ENCODE results near the gene TRIM47. TPM values are rescaled to one million over a fixed set of nuclear protein-coding genes. Genes with fewer than 3 reads are reported as not detected.

TRIM47 gene
- polyA plus RNA-seq, 4 donors = 6.1 to 18.1 (median 6.7) TPM

GRCh38 chr17:75834279-75834920 lies 44.0 kb downstream of the TRIM47 start:
- no peak for DNase-seq (ENCODE audit: low read depth in 4 of 4, low spot score in 3 of 4)

DNA sequence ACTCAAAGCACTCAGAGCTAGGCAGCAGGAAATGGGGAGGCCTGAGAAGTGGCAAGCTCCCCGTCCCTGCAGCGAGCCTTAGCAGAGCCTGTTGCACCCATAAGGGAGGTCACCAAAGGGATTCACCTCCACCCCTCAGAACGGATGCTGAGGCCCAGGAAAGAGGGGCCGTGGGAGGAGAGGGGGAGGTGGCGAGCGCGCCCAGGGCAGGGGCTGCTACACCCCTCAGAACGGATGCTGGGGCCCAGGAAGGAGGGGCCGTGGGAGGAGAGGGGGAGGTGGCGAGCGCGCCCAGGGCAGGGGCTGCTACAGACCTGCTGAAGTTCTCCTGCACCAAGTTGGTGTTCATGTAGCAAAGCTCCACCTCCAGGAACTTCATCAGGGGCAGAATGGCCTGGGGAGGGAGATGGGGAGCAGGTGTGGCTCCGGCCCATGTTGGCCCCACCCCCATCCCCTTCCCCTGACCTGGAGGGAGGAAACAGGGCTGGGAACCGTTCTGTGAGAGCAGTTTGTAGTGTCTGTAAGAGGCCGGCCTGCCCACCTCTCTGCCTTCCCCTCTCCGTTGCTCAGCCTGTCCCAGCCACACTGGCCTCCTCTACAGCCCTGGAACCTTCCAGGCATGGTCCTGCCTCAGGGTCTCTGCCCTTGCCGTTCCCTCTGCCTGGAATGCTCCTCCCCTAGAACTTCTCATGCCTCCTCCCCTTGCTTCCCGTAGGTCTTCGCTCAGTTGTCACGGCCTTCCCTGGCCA lies 45.6 kb downstream of the TRIM47 start:
- no peak for DNase-seq (ENCODE audit: low read depth in 4 of 4, low spot score in 3 of 4)

DNA sequence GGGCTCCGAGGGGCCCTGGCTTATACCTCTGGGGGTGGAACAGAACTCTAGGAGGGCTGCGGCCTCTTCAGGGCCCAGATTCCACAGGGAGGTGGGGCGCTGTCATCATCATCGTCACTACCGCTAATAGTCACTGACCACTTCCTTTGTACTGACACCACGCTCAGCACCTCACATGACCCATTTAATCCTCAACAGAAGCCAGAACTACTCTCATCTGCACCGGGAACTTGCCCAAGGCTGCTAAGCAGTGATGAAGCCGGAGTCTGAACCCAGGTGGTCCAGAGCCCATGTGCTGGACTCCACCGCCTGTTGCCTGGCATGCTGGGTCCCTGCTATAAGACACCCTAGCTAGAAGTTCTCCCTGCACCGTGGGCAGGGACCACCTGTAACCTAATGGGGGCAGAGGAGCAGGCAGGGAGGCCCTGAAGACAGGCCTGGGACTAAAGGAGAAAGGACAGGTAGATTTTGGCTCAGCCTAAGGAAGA lies 46.2 kb downstream of the TRIM47 start:
- DNase-seq (ENCODE audit: low read depth in 4 of 4, low spot score in 3 of 4) = no peak

- no peak for DNase-seq (ENCODE audit: low read depth in 4 of 4, low spot score in 3 of 4)
Observed at GRCh38 chr17:75831032-75831571, 47.3 kb downstream of the TRIM47 start.

DNA sequence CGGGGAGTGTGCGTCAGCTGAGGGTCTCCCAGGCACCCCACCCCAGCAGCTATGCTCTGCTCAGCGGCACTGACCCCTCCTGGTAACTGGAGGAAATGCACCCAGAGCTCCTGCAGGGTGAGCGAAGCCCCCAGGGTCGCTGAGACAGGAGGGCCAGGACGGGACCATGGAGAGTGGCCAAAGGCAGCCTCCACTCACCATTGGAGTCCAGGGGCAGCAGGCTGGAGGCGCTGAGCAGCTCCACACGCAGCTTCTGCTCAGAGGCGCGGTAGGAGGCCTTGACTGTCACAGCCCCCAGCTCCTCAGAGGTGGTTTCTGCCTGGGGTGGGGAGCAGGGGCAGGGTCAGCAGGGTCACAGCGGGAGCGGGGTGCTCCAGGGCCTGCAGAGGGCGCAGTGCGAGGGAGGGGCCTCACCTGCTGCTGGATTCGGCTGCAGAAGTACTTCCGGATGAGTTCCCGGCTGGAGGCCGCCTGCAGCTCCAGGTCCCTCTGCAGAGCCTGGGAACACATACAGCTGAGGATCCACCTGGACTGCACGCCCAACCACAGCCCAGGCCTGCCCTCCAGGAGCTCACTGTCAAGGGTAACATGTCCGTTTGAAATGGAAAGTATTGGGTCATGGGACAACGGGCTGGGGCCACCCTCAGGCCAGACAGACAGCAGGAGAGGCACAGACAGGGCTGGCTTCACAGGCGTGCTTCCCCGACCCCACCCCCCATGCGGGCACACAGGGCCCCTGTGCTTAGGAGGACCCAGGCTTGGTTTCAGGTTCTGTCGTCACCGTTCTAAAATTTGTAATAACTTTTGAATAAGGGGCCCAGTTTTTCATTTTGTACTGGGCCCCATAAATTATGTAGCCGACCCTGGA lies 48.0 kb downstream of the TRIM47 start:
- no peak for DNase-seq (ENCODE audit: low read depth in 4 of 4, low spot score in 3 of 4)

GRCh38 chr17:75829747-75830146 lies 48.6 kb downstream of the TRIM47 start:
- no peak for DNase-seq (ENCODE audit: low read depth in 4 of 4, low spot score in 3 of 4)

- no peak for DNase-seq (ENCODE audit: low read depth in 4 of 4, low spot score in 3 of 4)
Observed at GRCh38 chr17:75828741-75829140, 49.6 kb downstream of the TRIM47 start.

GRCh38 chr17:75828076-75828400 lies 50.3 kb downstream of the TRIM47 start:
- DNase-seq (ENCODE audit: low read depth in 4 of 4, low spot score in 3 of 4) = no peak

DNA sequence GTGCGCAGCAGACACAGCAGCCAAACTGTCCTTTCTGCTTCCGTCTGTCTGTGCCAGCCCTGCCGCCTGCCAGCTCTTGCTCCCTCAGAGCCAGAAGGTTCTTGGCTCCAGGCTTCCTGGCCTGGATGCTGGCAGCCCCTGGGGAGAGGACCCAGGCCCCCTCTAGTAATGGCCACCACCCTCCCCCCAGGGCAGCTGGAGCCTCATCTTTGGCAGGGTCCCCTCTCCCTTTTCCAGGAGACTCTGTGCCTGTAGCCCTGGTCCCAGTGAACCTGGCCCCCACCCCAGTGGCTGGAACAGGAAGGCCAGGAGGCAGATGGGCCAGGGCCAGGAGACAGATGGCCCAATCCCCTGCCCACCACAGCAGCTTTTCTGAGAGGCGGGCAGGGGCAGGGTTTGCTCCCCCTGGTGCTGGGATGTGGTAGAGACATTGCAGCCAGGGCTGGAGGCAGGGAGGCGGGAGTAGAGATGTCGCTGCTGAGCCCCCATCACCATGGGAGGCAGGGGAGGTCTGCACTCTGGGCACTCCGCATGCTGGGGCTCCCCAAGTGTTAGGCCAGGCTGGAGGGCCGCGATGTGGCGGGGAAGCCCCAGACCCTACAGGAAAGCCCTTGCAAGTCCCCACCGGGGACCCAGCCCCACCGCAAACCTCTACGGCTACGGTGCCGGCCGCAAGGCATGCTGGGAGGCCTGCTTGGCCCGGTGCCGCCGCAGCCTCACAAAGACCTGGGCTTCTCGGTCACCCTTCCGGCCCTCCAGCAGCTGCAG lies 50.9 kb downstream of the TRIM47 start:
- peak in 1 of 4 donors; percentile 47 for DNase-seq (ENCODE audit: low read depth in 4 of 4, low spot score in 3 of 4)

DNA sequence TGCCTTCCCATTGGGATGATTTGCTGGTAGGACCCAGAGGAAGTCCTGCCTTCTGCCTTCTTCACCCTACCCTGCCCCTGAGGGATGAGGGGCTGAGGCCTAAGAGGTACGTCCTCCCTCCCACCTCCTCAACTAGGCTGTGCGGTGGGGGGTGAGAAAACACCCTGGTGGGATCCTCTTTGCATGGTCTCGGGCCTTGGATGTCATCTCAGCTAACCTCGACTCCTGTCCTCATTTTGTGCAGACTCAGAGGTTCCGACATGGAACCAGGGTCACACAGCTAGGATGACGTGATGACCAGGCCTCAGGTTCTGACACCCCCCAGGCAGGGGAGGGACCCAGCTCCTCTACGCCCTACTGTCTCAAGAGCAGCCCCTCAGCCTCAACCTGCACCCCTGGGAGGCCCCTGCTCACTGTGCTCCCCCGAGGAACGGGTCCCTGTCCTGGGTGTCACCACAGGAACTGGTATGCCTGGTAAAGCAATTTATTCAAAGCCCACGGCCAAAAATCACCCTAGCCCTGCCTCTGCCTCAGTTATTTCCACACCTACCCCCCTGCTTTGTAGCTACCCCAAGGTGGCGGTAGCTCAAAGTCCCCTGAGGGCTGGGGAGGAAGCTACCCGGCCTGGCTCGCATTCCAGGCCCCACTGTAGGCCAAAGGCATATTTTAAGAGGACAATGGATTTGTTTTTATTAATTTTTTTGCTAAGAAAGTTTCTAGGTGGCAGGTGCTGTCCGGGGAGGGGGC lies 51.6 kb downstream of the TRIM47 start:
- no peak for DNase-seq (ENCODE audit: low read depth in 4 of 4, low spot score in 3 of 4)

- DNase-seq (ENCODE audit: low read depth in 4 of 4, low spot score in 3 of 4) = no peak
Observed at GRCh38 chr17:75825748-75826370, 52.5 kb downstream of the TRIM47 start.

DNA sequence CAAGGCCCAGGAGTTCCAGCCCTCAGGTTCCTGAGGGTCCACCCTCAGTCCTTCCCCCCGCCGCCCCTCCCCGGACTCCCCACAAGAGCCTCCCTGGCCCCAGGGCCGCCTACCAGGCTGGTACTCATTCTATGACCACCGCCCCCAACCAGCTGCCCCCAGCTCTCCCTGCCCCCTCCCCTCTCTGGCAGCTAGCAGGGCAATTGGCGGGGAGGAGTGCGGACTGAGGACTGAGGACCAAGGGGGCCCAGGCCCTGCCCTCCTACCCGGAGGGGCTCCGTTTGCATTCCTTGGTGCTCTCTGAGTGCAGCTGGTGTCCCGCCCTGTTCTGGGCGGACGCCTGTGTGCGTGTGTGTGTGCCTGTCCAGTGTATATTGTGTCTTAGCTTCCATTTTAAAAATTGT lies 53.2 kb downstream of the TRIM47 start:
- no peak for DNase-seq (ENCODE audit: low read depth in 4 of 4, low spot score in 3 of 4)

- DNase-seq (ENCODE audit: low read depth in 4 of 4, low spot score in 3 of 4) = no peak
Observed at GRCh38 chr17:75824666-75825065, 53.7 kb downstream of the TRIM47 start.

Other genes with a start within 250 kb of the TRIM47 start
- gene SMIM5, start 245.1 kb downstream of the TRIM47 start, polyA plus RNA-seq (ENCODE audit: insufficient read length in 4 of 4) = 10 to 100 TPM in 1 of 4 donors, 1 to 10 TPM in 3; 1.7 to 10.3 (median 6.4) TPM
- 10 to 100 TPM; 23.0 to 62.8 (median 36.7) TPM for gene RECQL5, start 211.4 kb downstream of the TRIM47 start, polyA plus RNA-seq (ENCODE audit: insufficient read length in 4 of 4)
- gene SAP30BP, start 211.2 kb downstream of the TRIM47 start, polyA plus RNA-seq (ENCODE audit: insufficient read length in 4 of 4) = 100 to 1,000 TPM in 1 of 4 donors, 10 to 100 TPM in 3; 93.6 to 103 (median 96.9) TPM
- gene ITGB4, start 157.1 kb downstream of the TRIM47 start, polyA plus RNA-seq (ENCODE audit: insufficient read length in 4 of 4) = 10 to 100 TPM in 3 of 4 donors, 1 to 10 TPM in 1; 9.0 to 15.4 (median 12.4) TPM
- gene GALK1, start 113.4 kb downstream of the TRIM47 start, polyA plus RNA-seq (ENCODE audit: insufficient read length in 4 of 4) = 10 to 100 TPM; 19.2 to 36.1 (median 24.1) TPM
- gene UNK, start 93.8 kb downstream of the TRIM47 start, polyA plus RNA-seq (ENCODE audit: insufficient read length in 4 of 4) = 10 to 100 TPM; 34.5 to 49.7 (median 36.4) TPM
- gene UNC13D, start 34.2 kb downstream of the TRIM47 start, polyA plus RNA-seq (ENCODE audit: insufficient read length in 4 of 4) = 1 to 10 TPM; 4.8 to 9.8 (median 7.0) TPM
- gene WBP2, start 23.2 kb downstream of the TRIM47 start, polyA plus RNA-seq (ENCODE audit: insufficient read length in 4 of 4) = 10 to 100 TPM; 56.4 to 93.5 (median 79.6) TPM
- 10 to 100 TPM; 11.0 to 16.9 (median 13.2) TPM for gene TRIM65, start 18.4 kb upstream of the TRIM47 start, polyA plus RNA-seq (ENCODE audit: insufficient read length in 4 of 4)
- gene MRPL38, start 26.3 kb upstream of the TRIM47 start, polyA plus RNA-seq (ENCODE audit: insufficient read length in 4 of 4) = 100 to 1,000 TPM in 1 of 4 donors, 10 to 100 TPM in 3; 61.8 to 122 (median 76.3) TPM
- 10 to 100 TPM in 1 of 4 donors, 1 to 10 TPM in 3; 7.5 to 15.1 (median 8.2) TPM for gene FBF1, start 62.5 kb upstream of the TRIM47 start, polyA plus RNA-seq (ENCODE audit: insufficient read length in 4 of 4)
- 10 to 100 TPM; 20.3 to 40.0 (median 33.3) TPM for gene ACOX1, start 100.6 kb upstream of the TRIM47 start, polyA plus RNA-seq (ENCODE audit: insufficient read length in 4 of 4)
- gene TEN1, start 100.7 kb upstream of the TRIM47 start, polyA plus RNA-seq (ENCODE audit: insufficient read length in 4 of 4) = 10 to 100 TPM; 19.8 to 32.3 (median 22.9) TPM
- gene CDK3, start 122.3 kb upstream of the TRIM47 start, polyA plus RNA-seq (ENCODE audit: insufficient read length in 4 of 4) = 10 to 100 TPM; 12.5 to 28.5 (median 15.4) TPM
- gene EVPL, start 148.7 kb upstream of the TRIM47 start, polyA plus RNA-seq (ENCODE audit: insufficient read length in 4 of 4) = 10 to 100 TPM in 3 of 4 donors, under 1 TPM in 1; 0.60 to 26.9 (median 17.6) TPM
- gene SRP68, start 193.9 kb upstream of the TRIM47 start, polyA plus RNA-seq (ENCODE audit: insufficient read length in 4 of 4) = 100 to 1,000 TPM in 3 of 4 donors, 10 to 100 TPM in 1; 87.6 to 114 (median 109) TPM
- gene GALR2, start 196.2 kb upstream of the TRIM47 start, polyA plus RNA-seq (ENCODE audit: insufficient read length in 4 of 4) = under 1 TPM in 2 of 4 donors, not detected in 2; 0.37 to 0.43 TPM
- 10 to 100 TPM in 2 of 4 donors, 1 to 10 TPM in 1, under 1 TPM in 1; 0.55 to 29.1 (median 7.2) TPM for gene ZACN, start 200.6 kb upstream of the TRIM47 start, polyA plus RNA-seq (ENCODE audit: insufficient read length in 4 of 4)
- 100 to 1,000 TPM; 138 to 167 (median 154) TPM for gene EXOC7, start 225.2 kb upstream of the TRIM47 start, polyA plus RNA-seq (ENCODE audit: insufficient read length in 4 of 4)